CD4-positive, alpha-beta memory T cell (primary cell): Measurements from ENCODE around the gene PAM. TPM values are rescaled to one million over a fixed set of nuclear protein-coding genes. Genes with fewer than 3 reads are reported as not detected.
"Not testable (repeated sequence)": the region's sequence is repeated elsewhere in the genome, so short reads cannot be mapped to it uniquely, and the experiment has no call there.

Experiments used
- CTCF ChIA-PET: fragments of 350-600 bp; sonication (Branson Sonifier 250); formaldehyde crosslinking; loops from one replicate; lab custom pipeline; 2021; ENCODE audit warnings: inconsistent platforms; ENCODE audit not compliant: partially characterized antibody; lab: Charles Lee
- POLR2A ChIA-PET: fragments of 350-600 bp; sonication (Branson Sonifier 250); formaldehyde crosslinking; loops from one replicate; lab custom pipeline; 2021; ENCODE audit not compliant: partially characterized antibody; lab: Charles Lee
- DNase-seq, 5 donors: peaks; one replicate each; pipeline versions ENCODE4 v3.0.0 to v3.0.0-alpha.2; 2020 to 2022; ENCODE audit warnings: mixed read lengths in 1 of 5
- H3K27ac ChIP-seq: one replicate; pipeline ENCODE4 v1.7.0; 2013; ENCODE audit warnings: low read depth, low read length
- H3K27me3 ChIP-seq: 2 replicates; pipeline ENCODE4 v1.7.0; 2013; ENCODE audit warnings: mild to moderate bottlenecking, low read length, moderate library complexity; ENCODE audit not compliant: insufficient read depth
- H3K36me3 ChIP-seq: 2 replicates; pipeline ENCODE4 v1.7.0; 2013; ENCODE audit warnings: mild to moderate bottlenecking, low read length, moderate library complexity; ENCODE audit not compliant: insufficient read depth
- H3K4me1 ChIP-seq: 2 replicates; pipeline ENCODE4 v1.7.0; 2013; ENCODE audit warnings: mild to moderate bottlenecking, low read length, moderate library complexity; ENCODE audit not compliant: insufficient read depth
- H3K4me3 ChIP-seq, 2 donors: one replicate each; pipeline ENCODE4 v1.7.0; 2013; ENCODE audit warnings: low read length in 2 of 2, mild to moderate bottlenecking in 1 of 2
- H3K9me3 ChIP-seq, 2 donors: one replicate each; pipeline ENCODE4 v1.7.0; 2013; ENCODE audit warnings: low read length in 2 of 2, control low read depth in 1 of 2; ENCODE audit not compliant: control insufficient read depth in 1 of 2
- H3K27ac Mint-ChIP-seq, 7 donors: one replicate each; pipeline ENCODE4 v1.8.0; 2020 to 2021; ENCODE audit warnings: mixed read lengths in 7 of 7, mild to moderate bottlenecking in 6 of 7, inconsistent platforms in 3 of 7, moderate library complexity in 3 of 7
- H3K27me3 Mint-ChIP-seq, 2 donors: one replicate each; pipeline ENCODE4 v1.8.0; 2020 to 2021; ENCODE audit warnings: mixed read lengths in 2 of 2
- H3K36me3 Mint-ChIP-seq, 2 donors: one replicate each; pipeline ENCODE4 v1.8.0; 2020 to 2021; ENCODE audit warnings: mixed read lengths in 2 of 2, inconsistent platforms in 1 of 2, mild to moderate bottlenecking in 1 of 2
- H3K4me1 Mint-ChIP-seq, 4 donors: one replicate each; pipeline ENCODE4 v1.8.0; 2020 to 2021; ENCODE audit warnings: mixed read lengths in 4 of 4, mild to moderate bottlenecking in 1 of 4
- H3K4me3 Mint-ChIP-seq, 8 donors: one replicate each; pipeline ENCODE4 v1.8.0; 2020 to 2021; ENCODE audit warnings: mixed read lengths in 8 of 8, mild to moderate bottlenecking in 7 of 8, moderate library complexity in 6 of 8, inconsistent platforms in 3 of 8
- H3K9me3 Mint-ChIP-seq, 8 donors: one replicate each; pipeline ENCODE4 v1.8.0; 2020 to 2021; ENCODE audit warnings: mixed read lengths in 8 of 8, mild to moderate bottlenecking in 5 of 8, inconsistent platforms in 3 of 8, moderate library complexity in 1 of 8
- intact Hi-C: fragments of 100-400 bp; cut with micrococcal nuclease; formaldehyde crosslinking; loops from one replicate; pipeline ENCODE4 v1.15.1; 2023
- polyA plus RNA-seq, 2 donors: library from polyadenylated mRNA; unstranded; fragments of 300-500 nt; fragmentation: Illumina TruSeq; gene quantifications; one replicate each; pipeline ENCODE4 v1.2.3, GENCODE V29; 2021
- total RNA-seq, 2 experiments: library from RNA; stranded (reverse); gene quantifications; one replicate each; pipeline ENCODE4 v1.2.3, GENCODE V29; 2021

PAM gene
- total and polyA plus RNA-seq, 4 experiments from 2014 or later = 25.8 to 31.0 (median 28.7) TPM

GRCh38 chr5:102775756-102776155 is 20.7 kb downstream of the PAM start:
- H3K9me3 ChIP-seq, H3K36me3 ChIP-seq, H3K4me3 ChIP-seq, H3K9me3 Mint-ChIP-seq, intact Hi-C loops, DNase-seq, POLR2A ChIA-PET, H3K27ac ChIP-seq, H3K27me3 Mint-ChIP-seq, H3K36me3 Mint-ChIP-seq, H3K27me3 ChIP-seq, H3K4me3 Mint-ChIP-seq: not testable (repeated sequence)
- Mint-ChIP-seq H3K27ac (peak overlapping the region in 1 of 7 donors; percentile 65), H3K4me1 (peaks cover 32 to 42% (median 37%) of the 10 kb centered on the region in 4 donors)
- H3K4me1 ChIP-seq = peaks cover 26% of the 10 kb centered on the region
- CTCF ChIA-PET = interaction anchor here (0.9 to 1.7 kb wide), 2 partner anchors 12 to 14 kb away, joined by 3 to 4 read pairs; no protein-coding TSS in a partner anchor

GRCh38 chr5:102777099-102777498 is 22.0 kb downstream of the PAM start:
- POLR2A ChIA-PET = no interaction called here

GRCh38 chr5:102778478-102778877 is 23.4 kb downstream of the PAM start:
- H3K27me3 ChIP-seq = no peaks in the 10 kb centered on the region
- ChIA-PET POLR2A (no interaction called here), CTCF (interaction anchor here (1.3 kb wide), 1 partner anchor 22 kb away, joined by 4 read pairs; no protein-coding TSS in a partner anchor)
- H3K4me1 ChIP-seq = peaks cover 10% of the 10 kb centered on the region
- H3K9me3 ChIP-seq = no peaks in the 10 kb centered on the region
- no peaks in the 10 kb centered on the region for H3K36me3 ChIP-seq
- peaks cover 17 to 32% (median 23%) of the 10 kb centered on the region in 4 donors for H3K4me1 Mint-ChIP-seq
- H3K4me3 ChIP-seq = no peak overlapping the region
- peaks cover 0 to 5% (median 0%) of the 10 kb centered on the region in 8 donors for H3K9me3 Mint-ChIP-seq
- no peak overlapping the region for H3K27ac Mint-ChIP-seq
- H3K36me3 Mint-ChIP-seq = no peaks in the 10 kb centered on the region
- no peak overlapping the region for H3K4me3 Mint-ChIP-seq
- no peaks in the 10 kb centered on the region for H3K27me3 Mint-ChIP-seq
- intact Hi-C loops = no loop called here
- H3K27ac ChIP-seq = no peak overlapping the region
- no peak for DNase-seq

More at GRCh38 chr5:102777099-102777498, 22.0 kb downstream of the PAM start:
- intact Hi-C loops = no loop called here
- CTCF ChIA-PET = no interaction called here
- Histone ChIP-seq H3K9me3 (no peaks in the 10 kb centered on the region), H3K4me1 (peaks cover 14% of the 10 kb centered on the region), H3K27me3 (no peaks in the 10 kb centered on the region), H3K4me3 (no peak overlapping the region), H3K27ac (no peak overlapping the region), H3K36me3 (no peaks in the 10 kb centered on the region)
- Mint-ChIP-seq H3K4me1 (peaks cover 20 to 31% (median 26%) of the 10 kb centered on the region in 4 donors), H3K27me3 (no peaks in the 10 kb centered on the region), H3K9me3 (peaks cover 0 to 5% (median 0%) of the 10 kb centered on the region in 8 donors), H3K4me3 (no peak overlapping the region), H3K27ac (no peak overlapping the region), H3K36me3 (no peaks in the 10 kb centered on the region)
- DNase-seq = no peak

- Mint-ChIP-seq H3K4me3 (no peak overlapping the region), H3K27me3 (no peaks in the 10 kb centered on the region), H3K9me3 (no peaks in the 10 kb centered on the region), H3K4me1 (peaks cover 11 to 25% (median 19%) of the 10 kb centered on the region in 4 donors), H3K27ac (no peak overlapping the region), H3K36me3 (peaks cover 0 to 5% of the 10 kb centered on the region in 2 donors)
- Histone ChIP-seq H3K4me3 (no peak overlapping the region), H3K36me3 (no peaks in the 10 kb centered on the region), H3K27me3 (no peaks in the 10 kb centered on the region), H3K4me1 (peaks cover 10% of the 10 kb centered on the region), H3K27ac (no peak overlapping the region), H3K9me3 (no peaks in the 10 kb centered on the region)
- intact Hi-C loops = loop anchor here (2.0 to 5.0 kb wide), 2 partner anchors 101 to 261 kb away; no protein-coding TSS in a partner anchor
- ChIA-PET POLR2A (interaction anchor here (1.6 kb wide), 1 partner anchor 358 kb away, joined by 3 read pairs; no protein-coding TSS in a partner anchor), CTCF (interaction anchor here (0.5 to 3.0 kb wide), 14 partner anchors 9 to 694 kb away, joined by 3 to 49 read pairs (median 5); no protein-coding TSS in a partner anchor)
- no peak for DNase-seq
Observed at GRCh38 chr5:102781359-102781758, 26.3 kb downstream of the PAM start.

- H3K27me3 Mint-ChIP-seq = no peaks in the 10 kb centered on the region
- intact Hi-C loops = loop anchor here (2.0 to 5.0 kb wide), 2 partner anchors 101 to 261 kb away; no protein-coding TSS in a partner anchor
- Histone ChIP-seq H3K4me3 (no peak overlapping the region), H3K27ac (no peak overlapping the region), H3K36me3 (no peaks in the 10 kb centered on the region), H3K4me1 (peaks cover 10% of the 10 kb centered on the region), H3K9me3 (no peaks in the 10 kb centered on the region), H3K27me3 (no peaks in the 10 kb centered on the region)
- no peaks in the 10 kb centered on the region for H3K9me3 Mint-ChIP-seq
- ChIA-PET POLR2A (no interaction called here), CTCF (interaction anchor here (0.8 to 3.0 kb wide), 7 partner anchors 9 to 694 kb away, joined by 3 to 49 read pairs (median 5); no protein-coding TSS in a partner anchor)
- H3K36me3 Mint-ChIP-seq = peaks cover 0 to 5% of the 10 kb centered on the region in 2 donors
- no peak overlapping the region for H3K27ac Mint-ChIP-seq
- DNase-seq = no peak
- no peak overlapping the region for H3K4me3 Mint-ChIP-seq
- peaks cover 11 to 25% (median 18%) of the 10 kb centered on the region in 4 donors for H3K4me1 Mint-ChIP-seq
Observed at GRCh38 chr5:102781786-102782185, 26.7 kb downstream of the PAM start.

GRCh38 chr5:102782217-102782872 is 27.2 kb downstream of the PAM start:
- no peaks in the 10 kb centered on the region for H3K27me3 ChIP-seq
- H3K9me3 Mint-ChIP-seq = no peaks in the 10 kb centered on the region
- peaks cover 11 to 25% (median 17%) of the 10 kb centered on the region in 4 donors for H3K4me1 Mint-ChIP-seq
- no peaks in the 10 kb centered on the region for H3K36me3 ChIP-seq
- peaks cover 10% of the 10 kb centered on the region for H3K4me1 ChIP-seq
- ChIA-PET POLR2A (no interaction called here), CTCF (interaction anchor here (0.8 to 3.0 kb wide), 7 partner anchors 8 to 693 kb away, joined by 3 to 49 read pairs (median 5); no protein-coding TSS in a partner anchor)
- no peak overlapping the region for H3K4me3 ChIP-seq
- intact Hi-C loops = loop anchor here (5.0 kb wide), 1 partner anchor 260 kb away; no protein-coding TSS in a partner anchor
- no peak overlapping the region for H3K4me3 Mint-ChIP-seq
- DNase-seq = no peak
- no peak overlapping the region for H3K27ac ChIP-seq
- H3K27me3 Mint-ChIP-seq = no peaks in the 10 kb centered on the region
- no peak overlapping the region for H3K27ac Mint-ChIP-seq
- H3K9me3 ChIP-seq = no peaks in the 10 kb centered on the region
- peaks cover 0 to 5% of the 10 kb centered on the region in 2 donors for H3K36me3 Mint-ChIP-seq

- H3K36me3 Mint-ChIP-seq = peaks cover 0 to 5% of the 10 kb centered on the region in 2 donors
- no peaks in the 10 kb centered on the region for H3K27me3 Mint-ChIP-seq
- H3K9me3 ChIP-seq = no peaks in the 10 kb centered on the region
- ChIA-PET POLR2A (no interaction called here), CTCF (no interaction called here)
- no peak overlapping the region for H3K27ac ChIP-seq
- no peak overlapping the region for H3K4me3 Mint-ChIP-seq
- H3K4me1 ChIP-seq = no peaks in the 10 kb centered on the region
- no peaks in the 10 kb centered on the region for H3K27me3 ChIP-seq
- H3K36me3 ChIP-seq = no peaks in the 10 kb centered on the region
- H3K4me1 Mint-ChIP-seq = peaks cover 3 to 10% (median 9%) of the 10 kb centered on the region in 4 donors
- no peaks in the 10 kb centered on the region for H3K9me3 Mint-ChIP-seq
- H3K4me3 ChIP-seq = no peak overlapping the region
- DNase-seq = no peak
- intact Hi-C loops = no loop called here
- H3K27ac Mint-ChIP-seq = peak overlapping the region in 1 of 7 donors; percentile 17
Observed at GRCh38 chr5:102787134-102787533, 32.0 kb downstream of the PAM start.
